Stomach (tissue), 4 donors: Measurements from ENCODE around the gene PCGF2.

Experiments used
- EP300 ChIP-seq: sonication (generic); formaldehyde crosslinking; IDR thresholded peaks from one replicate; pipeline ENCODE4 v1.6.1; 2017; ENCODE audit warnings: antibody characterized with exemption
- POLR2AphosphoS5 ChIP-seq, 3 donors: sonication (generic); formaldehyde crosslinking; IDR thresholded peaks; one replicate each; pipeline ENCODE4 v1.6.1; 2016; ENCODE audit warnings: antibody characterized with exemption in 3 of 3
- TF ChIP-seq, protein P1 (sequence below), 7 experiments: fragments of 450-650 bp in 4 of 7; fragments of 200-600 bp in 3 of 7; sonication (generic) in 3 of 7; IDR thresholded peaks; one replicate each; pipeline ENCODE4 v1.5.1; 2016 to 2019; ENCODE audit warnings: antibody characterized with exemption in 7 of 7, control low read depth in 2 of 7, mild to moderate bottlenecking in 1 of 7

DNA sequence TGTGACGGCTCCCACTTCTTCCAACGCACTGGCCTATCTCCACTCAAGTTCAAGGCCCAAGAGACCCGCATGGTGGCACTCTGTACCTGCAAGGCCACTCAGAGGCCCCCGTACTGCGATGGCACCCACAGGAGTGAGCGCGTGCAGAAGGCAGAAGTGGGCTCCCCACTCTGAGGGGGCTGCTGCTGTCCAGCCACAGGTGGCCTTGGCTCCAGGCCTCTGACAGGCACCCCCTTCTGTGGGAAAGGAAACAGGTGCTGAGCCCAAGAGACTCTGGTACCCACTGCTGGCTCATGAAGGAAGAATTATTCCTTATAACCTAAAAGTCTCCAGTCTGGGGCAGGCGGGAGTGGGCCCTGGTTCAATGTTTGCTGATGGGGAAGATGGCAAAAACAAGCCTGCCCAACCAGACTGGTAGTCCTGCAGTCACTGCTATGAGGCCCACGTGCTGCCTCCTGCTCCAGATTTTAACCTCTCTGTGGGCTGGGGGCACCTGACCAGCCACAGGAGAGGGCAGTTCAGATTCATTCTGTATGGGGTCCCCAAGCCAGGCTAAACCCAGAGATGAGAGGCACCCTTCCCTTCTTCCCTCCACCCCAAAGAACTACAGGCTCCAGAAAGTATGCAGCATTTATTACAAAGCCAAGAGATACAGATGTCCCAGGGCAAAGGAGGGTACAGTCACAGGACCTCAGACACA, 14.7 kb downstream of the PCGF2 start:
- TF ChIP-seq, protein P1, sequence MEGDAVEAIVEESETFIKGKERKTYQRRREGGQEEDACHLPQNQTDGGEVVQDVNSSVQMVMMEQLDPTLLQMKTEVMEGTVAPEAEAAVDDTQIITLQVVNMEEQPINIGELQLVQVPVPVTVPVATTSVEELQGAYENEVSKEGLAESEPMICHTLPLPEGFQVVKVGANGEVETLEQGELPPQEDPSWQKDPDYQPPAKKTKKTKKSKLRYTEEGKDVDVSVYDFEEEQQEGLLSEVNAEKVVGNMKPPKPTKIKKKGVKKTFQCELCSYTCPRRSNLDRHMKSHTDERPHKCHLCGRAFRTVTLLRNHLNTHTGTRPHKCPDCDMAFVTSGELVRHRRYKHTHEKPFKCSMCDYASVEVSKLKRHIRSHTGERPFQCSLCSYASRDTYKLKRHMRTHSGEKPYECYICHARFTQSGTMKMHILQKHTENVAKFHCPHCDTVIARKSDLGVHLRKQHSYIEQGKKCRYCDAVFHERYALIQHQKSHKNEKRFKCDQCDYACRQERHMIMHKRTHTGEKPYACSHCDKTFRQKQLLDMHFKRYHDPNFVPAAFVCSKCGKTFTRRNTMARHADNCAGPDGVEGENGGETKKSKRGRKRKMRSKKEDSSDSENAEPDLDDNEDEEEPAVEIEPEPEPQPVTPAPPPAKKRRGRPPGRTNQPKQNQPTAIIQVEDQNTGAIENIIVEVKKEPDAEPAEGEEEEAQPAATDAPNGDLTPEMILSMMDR (IDR thresholded peaks at IDR 0.05), result no peak
- TF ChIP-seq EP300 (no peak), POLR2AphosphoS5 (IDR thresholded peaks at IDR 0.05) (no peak)
